Stimulated activated CD4-positive, alpha-beta T cell treated with anti-CD3 and anti-CD28 coated beads, TNF-alpha, amount 100 ng/mL, for 1 hour (primary cell): ENCODE results near the gene UBE2O.
A peak's percentile ranks its signal among the peaks of the same experiment; 100 is the strongest.

ENCODE experiments used
- DNase-seq, 3 donors: peaks; one replicate each; pipeline ENCODE4 v3.0.0-alpha.2; 2020; ENCODE audit warnings: low read depth in 3 of 3, low spot score in 1 of 3

UBE2O gene

GRCh38 chr17:76452660-76453430 lies at the start of gene UBE2O:
TSS of gene UBE2O (minus strand) at chr17:76453152. CDS start at chr17:76453141, 11 bp downstream.
- DNase-seq: peak; percentile 67 to 94 (median 84)

DNA sequence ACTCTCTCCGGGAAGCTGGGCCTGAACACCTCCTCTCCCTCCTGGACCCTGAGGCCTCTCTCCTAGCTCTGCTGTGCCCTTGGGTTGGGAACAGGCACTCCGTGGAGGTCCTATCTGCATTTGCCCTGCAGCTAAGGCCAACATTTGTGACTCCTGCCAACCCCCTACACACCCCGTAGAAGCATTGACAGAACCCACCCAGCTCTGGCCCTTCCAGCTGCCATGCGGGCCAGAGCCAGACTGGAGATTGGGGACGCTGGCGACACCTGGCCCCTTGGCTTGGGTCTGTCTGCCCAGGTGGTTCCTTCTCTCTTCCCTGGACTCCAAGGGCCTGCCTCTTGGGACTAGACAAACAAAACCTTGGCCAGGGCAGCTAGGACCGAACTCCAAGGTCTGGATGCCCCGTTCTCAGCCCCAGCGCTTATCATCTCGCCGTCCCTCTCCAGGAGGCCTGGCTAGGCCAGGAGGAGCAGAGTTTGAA lies 48.9 kb upstream of the UBE2O start:
- DNase-seq: no peak

DNA sequence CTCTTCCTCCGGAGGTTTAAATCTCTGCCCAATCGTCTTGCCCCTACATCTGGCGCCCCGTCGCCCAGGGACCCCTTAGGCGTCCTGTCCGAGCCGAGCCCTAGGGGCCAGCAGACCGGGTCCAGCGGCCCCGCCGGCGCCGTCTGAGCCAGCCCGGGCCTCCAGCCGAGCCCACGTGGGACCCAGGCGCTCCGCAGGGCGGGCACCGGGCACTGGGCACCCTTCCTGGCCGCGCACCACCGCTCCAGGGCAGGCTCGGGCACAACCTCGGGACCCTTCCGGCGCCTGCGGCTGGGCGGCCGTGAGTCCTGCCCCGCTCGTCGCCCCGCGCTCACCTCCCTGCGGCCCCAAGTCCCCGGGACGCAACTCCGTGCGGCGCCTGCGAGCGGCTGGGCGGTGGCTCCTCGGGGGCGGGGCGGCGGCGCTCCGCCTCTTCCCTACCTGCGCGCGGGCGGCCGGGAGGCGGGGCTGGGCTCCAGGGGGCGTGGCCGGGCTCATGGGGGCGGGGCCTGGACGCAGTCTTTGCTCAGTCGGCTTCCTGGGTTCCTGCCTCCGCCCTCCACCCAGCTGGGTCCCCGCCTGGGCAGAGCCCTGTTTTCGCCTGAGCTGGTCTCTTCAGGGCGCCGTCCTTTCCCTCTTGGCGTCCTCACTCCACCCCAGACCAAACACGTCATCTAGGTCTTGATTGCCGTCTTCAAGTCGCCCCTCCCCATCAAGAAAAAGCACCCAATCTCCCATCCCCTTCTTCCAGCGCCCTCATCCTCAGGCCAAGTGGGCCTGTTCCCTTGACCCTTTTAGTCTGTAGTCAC lies 48.3 kb upstream of the UBE2O start, which contains the start of gene RHBDF2:
Gene RHBDF2, minus strand, starts transcription at position 406 of the 809 bp plus-strand sequence. CDS start 19,899 bp downstream, outside the sequence.
- peak; percentile 92 to 99 (median 97) for DNase-seq

DNA sequence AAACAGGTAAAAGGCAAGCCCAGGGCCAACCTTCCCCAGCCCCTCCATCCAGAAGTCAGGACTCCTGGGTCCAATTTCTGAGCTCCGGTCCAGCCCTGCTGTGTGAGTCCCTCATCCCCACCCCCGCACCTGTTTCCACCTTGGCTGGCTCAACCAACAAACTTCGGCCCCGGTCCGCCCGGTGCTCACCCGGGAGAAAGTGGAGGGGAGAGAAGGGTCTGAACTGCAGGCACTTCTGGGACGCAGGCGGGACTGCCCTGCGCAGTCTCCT lies 47.7 kb upstream of the UBE2O start:
- no peak for DNase-seq

DNA sequence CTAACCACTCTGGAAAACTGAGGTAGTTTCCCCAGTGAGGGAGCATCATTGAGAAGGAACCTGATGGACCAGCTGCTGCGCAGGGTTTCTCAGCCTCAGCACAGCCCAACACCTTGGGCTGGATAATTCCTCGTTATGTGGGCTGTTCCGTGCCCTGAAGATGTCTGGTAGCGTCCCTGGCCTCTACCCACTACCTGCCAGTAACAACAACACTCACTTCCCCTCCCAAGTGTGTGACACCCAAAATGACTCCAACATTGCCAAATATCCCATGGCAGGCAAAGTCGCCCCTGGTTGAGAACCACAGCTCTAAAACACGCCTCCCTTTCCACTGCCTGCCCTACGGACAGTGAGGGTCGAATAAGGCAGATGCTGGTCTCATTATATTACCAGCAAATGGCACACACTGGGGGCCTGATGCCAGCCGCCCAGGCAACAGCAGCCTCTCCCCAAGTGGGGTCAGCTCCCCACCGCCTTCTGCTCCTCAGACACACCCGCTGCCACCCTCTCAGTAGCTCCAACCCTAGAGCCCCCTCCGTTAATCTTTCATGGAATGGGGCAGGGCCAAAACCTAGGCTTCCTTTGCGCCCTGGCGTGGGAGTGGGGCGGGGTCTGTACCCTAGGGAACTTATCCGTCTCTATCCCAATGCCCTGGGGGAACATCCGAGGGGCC lies 47.3 kb upstream of the UBE2O start:
- DNase-seq: no peak

DNA sequence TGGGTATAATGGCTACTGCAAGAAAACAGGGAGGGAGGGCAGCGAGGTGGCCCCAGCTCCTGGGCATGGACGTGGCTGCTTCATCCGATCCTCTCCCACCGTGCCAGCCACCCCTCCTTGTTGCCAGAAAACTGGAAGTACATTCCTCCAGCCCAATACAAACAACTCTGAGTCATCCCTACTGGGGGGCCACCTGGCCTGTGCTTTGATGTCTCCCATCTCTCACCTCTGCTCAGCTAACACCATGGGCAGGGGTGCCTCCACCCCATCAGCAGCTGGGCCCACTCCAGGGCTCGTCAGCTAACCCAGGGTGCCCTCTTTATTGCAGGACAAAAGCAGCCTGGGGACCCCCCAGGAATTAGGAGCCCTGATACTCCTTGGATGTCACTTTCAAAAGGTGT lies 46.3 kb upstream of the UBE2O start:
- DNase-seq: no peak

GRCh38 chr17:76498876-76499251 lies 45.9 kb upstream of the UBE2O start:
- DNase-seq: no peak

DNA sequence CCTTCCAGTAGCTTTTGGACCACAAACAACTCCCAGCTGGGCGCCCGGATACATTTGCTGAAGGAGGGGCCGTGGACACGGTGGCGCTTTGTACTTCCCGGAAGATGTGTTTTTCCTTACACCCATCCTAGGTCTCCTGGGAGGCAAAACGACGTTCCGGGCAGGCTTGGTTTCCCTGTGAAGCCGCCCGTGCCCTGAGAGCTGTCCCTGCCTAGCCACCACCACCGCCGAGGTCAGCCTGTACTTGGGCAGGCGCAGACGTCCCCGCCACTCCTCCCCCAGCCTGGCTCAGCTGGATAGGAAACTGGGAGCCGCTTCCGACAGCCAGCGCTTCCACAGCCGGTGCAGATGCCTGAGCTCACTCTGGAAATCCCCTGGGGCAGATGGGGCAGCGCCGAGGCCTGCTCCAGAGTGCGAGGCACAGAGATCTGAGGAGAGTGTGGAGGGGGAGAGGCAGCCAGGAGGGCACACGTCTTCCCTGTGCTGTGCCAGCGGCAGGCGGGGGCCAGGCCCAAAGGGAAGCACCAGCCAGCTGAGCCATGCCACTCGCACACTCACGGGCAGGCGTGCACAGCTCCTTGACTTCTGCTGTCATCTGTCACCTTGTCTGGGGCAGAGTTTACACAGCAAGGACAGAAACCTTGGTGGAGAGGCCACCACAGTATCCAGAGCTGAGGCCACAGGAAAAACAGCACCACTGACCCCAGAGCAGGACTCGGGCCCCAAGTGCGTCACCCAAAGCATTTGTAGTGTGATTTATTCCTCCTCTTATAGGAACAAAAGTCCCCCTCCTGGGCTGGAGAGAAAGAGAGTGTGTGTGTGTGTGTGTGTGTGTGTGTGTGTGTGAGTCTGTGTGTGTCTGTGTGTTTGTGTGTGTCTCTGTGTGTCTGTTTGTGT lies 45.3 kb upstream of the UBE2O start:
- no peak for DNase-seq

- no peak for DNase-seq
These were observed 44.7 kb upstream of the UBE2O start for GRCh38 chr17:76497699-76497978.

DNA sequence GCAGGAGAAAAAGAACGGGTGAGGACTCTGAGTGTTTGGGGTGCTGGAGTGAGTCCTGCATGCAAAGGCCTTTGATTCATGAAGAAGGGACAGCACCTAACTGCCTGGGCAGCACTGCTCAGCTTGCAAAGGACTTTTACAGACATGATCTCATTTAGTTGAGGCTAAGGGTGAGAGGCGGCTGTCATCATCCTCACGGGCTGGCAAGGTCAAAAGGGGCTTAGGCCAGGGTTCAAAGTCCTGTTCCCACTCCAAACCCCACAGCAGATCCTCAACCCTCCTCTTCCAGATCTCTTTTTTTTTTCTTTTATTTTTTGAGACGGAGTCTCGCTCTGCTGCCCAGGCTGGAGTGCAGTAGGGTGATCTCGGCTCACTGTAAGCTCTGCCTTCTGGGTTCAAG lies 43.5 kb upstream of the UBE2O start:
- DNase-seq: no peak

DNA sequence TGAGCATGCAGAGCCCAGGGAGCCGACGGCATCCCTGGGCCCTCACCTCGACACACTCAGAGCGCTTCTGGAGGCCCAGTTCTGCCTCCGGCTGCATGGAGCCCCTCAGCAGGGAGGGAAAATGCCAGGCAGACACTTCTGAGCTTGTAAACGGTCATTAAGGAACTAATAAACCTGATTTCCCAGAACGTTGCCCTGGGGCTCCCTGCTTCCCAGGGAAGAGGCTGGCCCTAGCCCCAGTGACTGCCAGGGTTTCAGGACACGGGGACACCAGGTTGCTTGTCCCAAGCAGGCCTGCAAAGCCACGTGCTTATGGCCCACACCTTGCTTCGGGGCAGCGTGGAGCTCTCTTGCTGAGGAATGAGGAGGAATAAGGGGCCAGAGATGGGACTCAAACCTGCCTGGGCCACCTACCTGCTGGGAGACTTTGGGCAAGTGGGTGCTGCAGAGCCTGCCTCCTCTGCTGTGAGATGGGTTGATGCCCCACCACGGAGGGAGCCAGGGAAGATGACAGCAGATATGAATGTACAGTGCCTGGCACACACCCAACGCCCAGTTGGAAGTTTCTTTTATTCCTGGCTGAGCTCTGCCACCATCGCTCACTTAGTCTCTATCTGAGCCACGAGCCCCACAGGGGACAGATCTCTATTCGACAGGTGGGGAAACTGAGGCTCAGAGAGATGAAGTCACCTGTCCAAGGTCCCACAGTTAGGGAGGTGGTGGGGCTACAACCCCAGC lies 42.9 kb upstream of the UBE2O start:
- DNase-seq: no peak

- DNase-seq: no peak
These were observed 40.7 kb upstream of the UBE2O start for GRCh38 chr17:76493505-76494167.

DNA sequence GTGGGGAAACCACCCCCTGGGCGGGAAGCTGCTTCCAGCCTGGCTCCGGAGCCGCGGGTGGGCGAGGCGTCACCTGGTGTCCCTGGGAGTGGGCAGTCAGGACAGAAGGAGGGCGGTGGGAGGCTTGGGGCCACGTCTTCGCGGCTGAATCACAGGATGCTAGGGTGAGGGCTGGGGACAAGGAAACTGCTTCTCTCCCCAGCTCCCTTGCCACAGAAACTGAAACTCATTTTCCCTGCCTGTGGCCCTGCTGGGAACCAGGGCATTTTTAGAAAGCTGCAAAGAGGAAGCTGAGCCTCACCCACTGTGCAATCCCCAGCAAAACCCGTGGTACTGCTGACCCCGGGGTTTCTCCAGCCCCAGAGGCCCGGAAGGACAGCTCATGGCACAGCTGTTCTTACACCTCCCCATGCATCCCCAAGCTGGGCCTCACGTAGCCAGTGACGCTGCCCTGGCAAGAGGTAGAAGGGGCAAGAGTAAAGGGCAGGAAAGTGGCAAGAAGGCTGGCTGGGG lies 40.1 kb upstream of the UBE2O start:
- no peak for DNase-seq

- DNase-seq: no peak
These were observed 39.4 kb upstream of the UBE2O start for GRCh38 chr17:76492123-76492988.

DNA sequence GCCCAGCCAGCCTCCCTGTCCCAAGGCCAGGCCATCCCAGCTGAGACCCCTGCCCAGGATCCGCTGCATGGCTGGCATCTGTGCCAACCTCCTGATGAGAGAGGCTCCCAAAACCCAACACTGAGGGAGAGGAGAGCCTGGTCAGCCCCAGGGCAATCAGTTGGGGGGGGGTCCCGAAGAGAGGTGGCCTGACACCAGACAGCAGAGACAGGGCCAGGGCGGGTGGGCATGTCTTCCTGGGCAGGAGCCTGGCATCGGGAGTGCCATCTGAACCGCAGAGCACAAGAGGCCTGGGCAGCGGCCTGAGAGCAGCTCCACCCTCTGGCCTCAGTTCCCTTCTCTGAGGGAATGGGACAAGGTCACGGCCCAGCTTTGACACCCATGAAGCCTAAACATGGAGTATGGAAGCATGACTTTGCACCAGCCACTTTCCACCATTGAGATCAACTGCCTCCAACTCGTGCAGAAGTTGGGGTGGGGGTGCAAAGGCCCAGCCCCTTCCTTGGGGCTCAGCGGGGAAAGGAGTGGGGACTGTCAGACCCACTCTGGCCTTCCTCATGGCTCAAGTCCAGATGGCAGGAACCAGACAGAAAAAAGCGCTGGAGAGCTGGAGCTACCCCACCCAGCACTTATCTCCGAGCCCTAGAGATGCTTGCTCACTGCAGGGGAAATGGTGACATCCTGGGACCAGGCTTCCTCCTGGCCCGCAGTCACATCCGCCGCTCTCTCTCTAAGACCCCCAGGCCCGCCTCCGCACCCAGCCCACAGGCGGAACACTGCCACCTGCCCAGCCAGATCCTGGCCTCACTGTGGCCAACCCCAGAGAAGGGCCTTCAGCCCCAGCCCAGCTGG lies 38.5 kb upstream of the UBE2O start:
- no peak for DNase-seq

GRCh38 chr17:76490112-76490710 lies 37.3 kb upstream of the UBE2O start:
- DNase-seq: no peak

- no peak for DNase-seq
These were observed 34.7 kb upstream of the UBE2O start for GRCh38 chr17:76487451-76488192.
